Kidney tubule cell (primary cell): ENCODE measurements around the gene TIA1.
"Not testable (repeated sequence)": the region's sequence is repeated elsewhere in the genome, so short reads cannot be mapped to it uniquely, and the experiment has no call there.

Experiments
- DNase-seq: peaks from one replicate; pipeline ENCODE4 v3.0.0-alpha.2; 2018; ENCODE audit warnings: low spot score

The TIA1 gene

GRCh38 chr2:70248181-70248847 lies at the start of gene TIA1:
TSS of gene TIA1 (minus strand) at chr2:70248628. CDS start at chr2:70248430, 198 bp downstream.
- DNase-seq: peak; percentile 99

- DNase-seq: not testable (repeated sequence)
Measured at GRCh38 chr2:70297828-70298227, 49.4 kb upstream of the TIA1 start.

DNA sequence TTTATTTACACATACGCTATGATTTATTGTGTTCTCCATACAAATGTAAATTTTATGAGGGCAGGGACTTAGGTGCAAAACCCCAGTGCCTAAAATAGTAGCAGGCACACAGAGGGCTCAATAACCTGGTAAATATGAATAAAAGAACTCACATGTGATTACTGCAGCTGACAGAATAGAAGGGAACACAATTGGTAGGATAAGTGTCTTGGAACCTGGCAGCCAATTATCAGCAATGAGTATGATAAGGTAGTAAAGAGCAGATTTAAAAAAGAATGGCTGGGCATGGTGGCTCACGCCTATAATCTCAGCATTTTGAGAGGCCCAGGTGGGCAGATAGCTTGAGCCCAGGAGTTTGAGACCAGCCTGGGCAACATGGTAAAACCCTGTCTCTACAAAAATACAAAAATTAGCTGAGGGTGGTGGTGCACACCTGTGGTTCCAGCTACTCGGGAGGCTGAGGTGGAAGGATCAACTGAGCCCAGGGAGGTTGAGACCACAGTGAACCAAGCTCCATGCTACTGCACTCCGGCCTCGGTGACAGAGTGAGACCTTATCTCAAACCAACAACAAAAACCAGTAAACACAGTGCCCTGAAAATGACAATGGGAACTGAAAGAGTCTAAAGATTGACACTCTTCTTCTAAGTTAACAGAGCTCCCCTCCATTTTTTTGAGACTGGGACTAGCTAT lies 35.2 kb upstream of the TIA1 start:
- DNase-seq: no peak

- no peak for DNase-seq
Measured at GRCh38 chr2:70282439-70282838, 34.0 kb upstream of the TIA1 start.

DNA sequence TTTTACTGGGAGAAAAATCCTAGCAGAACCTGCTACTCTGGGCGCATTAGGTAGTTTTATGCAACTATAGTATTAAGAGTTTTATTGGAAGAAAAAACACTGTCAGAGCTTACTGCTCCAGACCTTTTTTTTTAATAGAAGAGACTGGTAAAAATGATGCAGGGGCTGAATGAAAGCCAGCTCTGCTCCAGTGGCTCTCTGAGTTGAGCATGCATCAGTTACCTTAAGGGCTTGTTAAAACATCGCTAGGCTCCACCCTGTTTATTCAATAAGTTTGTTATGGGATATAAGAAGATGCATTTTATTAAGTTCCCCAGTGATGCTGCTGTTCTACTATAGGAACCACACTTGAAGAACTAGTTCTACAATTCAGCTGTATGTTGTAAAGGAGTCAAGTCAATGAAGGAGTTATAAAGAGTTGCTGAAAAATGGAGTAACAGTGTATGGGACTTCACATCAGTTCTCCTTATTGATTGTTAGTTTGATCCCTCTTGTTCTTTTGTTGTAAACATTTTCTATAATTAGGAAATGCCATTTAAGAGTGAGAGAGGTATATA lies 31.9 kb upstream of the TIA1 start:
- no peak for DNase-seq

- DNase-seq: no peak
Measured at GRCh38 chr2:70270323-70270722, 21.9 kb upstream of the TIA1 start.

DNA sequence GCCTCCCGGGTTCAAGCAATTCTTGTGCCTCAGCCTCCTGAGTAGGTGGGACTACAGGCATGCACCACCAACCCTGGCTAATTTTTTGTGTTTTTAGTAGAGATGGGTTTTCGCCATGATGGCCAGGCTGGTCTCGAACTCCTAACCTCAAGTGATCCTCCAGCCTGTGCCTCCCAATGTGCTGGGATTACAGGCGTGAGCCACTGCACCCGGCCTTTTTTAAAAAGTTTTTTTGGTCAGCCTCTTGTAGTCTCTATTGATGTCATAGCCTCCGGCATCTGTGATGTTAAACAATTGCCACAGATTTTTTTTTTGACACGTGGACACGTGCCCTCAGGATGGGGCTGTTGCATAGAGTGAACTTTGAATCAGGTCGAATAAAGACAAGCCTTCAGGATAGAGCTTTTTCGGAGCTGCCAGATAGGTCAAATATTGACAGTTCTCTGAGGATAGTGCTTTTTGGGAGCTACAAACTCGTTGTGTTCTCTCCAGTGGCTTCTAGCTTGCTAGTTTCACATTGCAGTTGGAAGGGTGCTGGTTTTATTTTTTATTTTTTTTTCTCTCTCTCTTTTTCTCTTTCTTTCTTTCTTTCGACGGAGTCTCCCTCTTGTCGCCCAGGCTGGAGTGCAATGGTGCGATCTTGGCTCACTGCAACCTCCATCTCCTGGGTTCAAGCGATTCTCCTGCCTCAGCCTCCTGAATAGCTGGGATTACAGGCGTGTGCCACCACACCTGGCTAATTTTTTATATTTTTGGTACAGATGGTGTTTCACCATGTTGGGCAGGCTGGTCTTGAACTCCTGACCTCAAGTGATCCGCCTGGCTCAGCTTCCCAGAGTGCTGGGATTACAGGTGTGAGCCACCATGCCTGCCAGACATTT lies 21.2 kb upstream of the TIA1 start:
- DNase-seq: not testable (repeated sequence)

DNA sequence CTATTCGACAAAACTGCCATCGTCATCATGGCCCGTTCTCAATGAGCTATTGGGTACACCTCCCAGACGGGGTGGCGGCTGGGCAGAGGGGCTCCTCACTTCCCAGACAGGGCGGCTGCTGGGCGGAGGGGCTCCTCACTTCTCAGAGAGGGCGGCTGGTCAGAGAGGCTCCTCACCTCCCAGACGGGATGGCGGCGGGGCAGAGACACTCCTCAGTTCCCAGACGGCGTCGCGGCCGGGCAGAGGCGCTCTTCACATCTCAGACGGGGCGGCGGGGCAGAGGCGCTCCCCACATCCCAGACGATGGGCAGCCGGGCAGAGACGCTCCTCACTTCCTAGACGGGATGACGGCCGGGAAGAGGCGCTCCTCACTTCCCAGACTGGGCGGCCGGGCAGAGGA lies 18.5 kb upstream of the TIA1 start:
- not testable (repeated sequence) for DNase-seq

GRCh38 chr2:70261501-70261900 lies 13.1 kb upstream of the TIA1 start:
- no peak for DNase-seq

- peak; percentile 33 for DNase-seq
Measured at GRCh38 chr2:70258532-70258875, 10.1 kb upstream of the TIA1 start.

- DNase-seq: no peak
Measured at GRCh38 chr2:70255637-70256314, 7.3 kb upstream of the TIA1 start.

GRCh38 chr2:70250434-70250833 lies 2.0 kb upstream of the TIA1 start:
- no peak for DNase-seq

DNA sequence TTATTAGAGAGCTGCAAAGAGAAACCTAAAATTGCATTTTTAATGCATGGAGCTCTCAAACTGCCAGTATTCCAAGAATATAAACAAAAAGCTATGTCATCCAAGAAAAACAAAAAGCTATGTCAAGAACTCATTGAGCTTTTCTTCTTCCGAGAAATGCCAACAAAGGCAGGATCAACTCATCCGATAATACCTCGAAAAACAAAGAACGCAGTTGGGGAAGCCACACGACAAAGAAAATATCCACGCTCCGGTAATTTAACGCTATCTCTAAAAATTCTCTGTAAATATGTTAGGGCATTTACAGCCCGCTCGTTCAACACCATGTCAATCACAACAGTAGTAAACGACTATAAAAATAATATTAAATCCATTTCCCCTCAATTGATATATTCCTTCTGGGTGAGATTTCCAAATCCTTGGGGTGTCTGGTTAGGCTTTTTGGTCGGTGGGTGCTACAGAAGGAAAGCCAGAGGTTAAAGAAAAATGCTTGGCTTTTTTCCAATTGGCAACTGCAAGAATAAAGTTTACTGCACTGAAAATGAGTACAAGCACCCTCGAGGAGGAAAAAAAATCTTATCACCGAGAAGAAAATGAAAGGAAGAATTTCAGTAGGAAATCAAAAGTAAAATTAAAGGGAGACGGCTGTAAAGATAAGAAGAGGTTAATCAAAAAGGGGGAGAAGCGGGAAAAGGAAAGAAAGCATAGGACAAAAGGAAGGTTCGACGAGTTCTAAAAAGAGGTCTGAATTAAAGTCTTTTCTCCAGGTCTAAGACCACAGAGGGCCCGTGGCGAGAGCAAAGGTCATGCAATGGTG lies 856 bp downstream of the TIA1 start:
- DNase-seq: peak; percentile 31

DNA sequence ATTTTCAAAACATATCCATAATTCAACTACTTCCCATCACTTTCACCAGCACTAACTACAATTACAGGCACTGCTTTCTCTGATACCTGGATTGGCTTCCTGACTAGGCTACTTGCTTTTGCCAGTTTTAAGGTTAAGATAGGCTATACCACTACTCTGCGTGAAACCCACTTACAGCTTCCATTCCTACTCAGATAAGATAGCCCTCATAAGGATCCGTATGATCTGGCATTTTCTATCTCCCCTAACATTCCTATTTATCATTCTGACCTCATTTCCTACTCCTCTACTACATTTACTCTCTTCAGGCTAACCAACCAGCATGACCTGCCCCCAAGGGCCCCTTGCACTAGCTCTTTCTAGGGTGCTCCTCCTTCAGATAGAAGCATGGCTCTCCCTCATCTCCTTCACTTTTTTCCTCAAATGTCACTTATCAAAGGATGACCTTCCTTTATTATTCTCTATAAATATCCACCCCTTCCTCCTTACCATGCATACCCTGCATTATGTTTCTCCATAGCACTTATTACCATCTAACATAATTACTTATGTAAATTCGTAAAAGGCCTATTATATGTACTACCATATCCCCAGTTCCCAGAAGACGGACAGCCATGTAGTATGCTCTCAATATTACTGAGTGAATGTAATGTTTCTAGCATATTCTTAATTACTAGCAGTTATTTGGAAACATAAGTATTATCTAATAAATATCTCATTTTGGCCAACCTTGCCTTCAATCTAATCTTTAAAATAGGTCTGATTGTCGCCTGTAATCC lies 4.4 kb downstream of the TIA1 start:
- no peak for DNase-seq

DNA sequence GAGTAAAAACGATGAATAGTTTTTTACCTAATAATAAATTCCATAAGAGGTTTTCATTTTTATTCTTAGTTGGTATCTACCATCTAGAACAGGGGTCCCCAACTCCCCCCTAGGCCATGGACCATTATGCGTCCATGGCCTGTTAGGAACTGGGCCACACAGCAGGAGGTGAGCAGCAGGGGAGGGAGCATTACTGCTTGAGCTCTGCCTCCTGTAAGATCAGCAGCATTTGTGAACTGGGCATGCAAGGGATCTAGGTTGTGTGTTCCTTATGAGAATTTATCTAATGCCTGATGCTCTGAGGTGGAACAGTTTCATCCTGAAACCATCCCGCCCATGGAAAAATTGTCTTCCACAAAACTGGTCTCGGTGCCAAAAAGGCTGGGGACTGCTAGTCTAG lies 5.9 kb downstream of the TIA1 start:
- no peak for DNase-seq

DNA sequence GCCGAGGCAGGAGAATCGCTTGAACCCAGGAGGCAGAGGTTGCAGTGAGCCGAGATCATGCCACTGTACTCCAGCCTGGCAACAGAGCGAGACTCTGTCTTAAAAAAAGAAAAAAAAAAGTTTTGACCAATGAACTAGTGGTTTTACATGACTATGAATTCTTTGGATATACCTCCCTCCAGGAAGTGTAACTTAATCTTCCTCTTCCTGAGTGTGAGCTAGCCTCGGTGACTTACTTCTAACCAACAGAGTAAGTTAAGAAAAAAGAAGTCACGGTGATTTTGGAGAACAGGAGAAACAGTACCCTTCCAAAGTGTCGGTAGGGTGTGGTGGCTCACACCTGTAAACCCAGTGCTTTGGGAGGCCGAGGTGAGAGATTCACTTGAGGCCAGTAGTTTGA lies 7.1 kb downstream of the TIA1 start:
- DNase-seq: no peak

DNA sequence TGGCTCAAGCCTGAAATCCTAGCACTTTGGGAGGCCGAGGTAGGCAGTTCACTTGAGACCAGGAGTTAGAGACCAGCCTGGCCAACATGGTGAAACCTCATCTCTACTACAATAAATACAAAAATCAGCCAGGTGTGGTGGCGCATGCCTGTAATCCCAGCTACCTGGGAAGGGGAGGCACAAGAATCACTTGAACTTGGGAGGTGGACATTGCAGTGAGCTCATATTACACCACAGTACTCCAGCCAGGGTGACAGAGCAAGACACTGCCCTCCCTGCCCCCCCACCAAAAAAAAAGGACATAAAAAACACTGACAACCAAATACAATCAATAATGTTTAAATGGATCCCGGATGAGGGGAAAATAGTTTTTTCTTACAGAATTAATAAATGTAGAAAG lies 7.8 kb downstream of the TIA1 start:
- DNase-seq: no peak

DNA sequence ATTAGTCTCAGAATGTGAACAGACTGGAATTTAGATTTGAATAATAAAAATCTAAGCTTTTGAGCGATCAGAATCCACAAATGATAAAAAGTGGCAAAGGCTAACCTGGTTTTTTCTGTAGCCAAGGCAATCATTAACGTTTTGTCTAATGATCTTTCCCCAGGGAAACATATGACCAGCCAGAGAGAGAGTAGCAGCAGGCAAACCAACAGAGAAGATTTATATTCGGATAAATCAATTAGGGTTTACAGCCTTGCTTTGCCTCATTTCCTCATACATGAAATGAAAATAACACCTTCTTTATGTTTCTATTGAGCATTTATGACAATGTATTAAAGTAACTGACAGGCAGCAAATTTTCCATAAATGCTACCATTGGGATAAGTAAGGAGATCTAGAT lies 14.5 kb downstream of the TIA1 start:
- DNase-seq: no peak

GRCh38 chr2:70226781-70227180 lies 21.6 kb downstream of the TIA1 start:
- no peak for DNase-seq

- DNase-seq: peak; percentile 61
Measured at GRCh38 chr2:70223305-70223704, 25.1 kb downstream of the TIA1 start.
